Skin epidermis (tissue), 12 donors: ENCODE measurements around the gene ZDHHC22.

ENCODE experiments used
- H3K27ac ChIP-seq, 21 experiments: fragments of 200-600 bp; sonication (generic) in 11 of 21; one replicate each; pipeline ENCODE4 v1.5.0; 2020; ENCODE audit warnings: mild to moderate bottlenecking in 3 of 21, inconsistent platforms in 2 of 21, moderate library complexity in 2 of 21
- H3K4me3 ChIP-seq, 7 experiments: fragments of 200-600 bp; sonication (generic) in 2 of 7; one replicate each; pipeline ENCODE4 v1.5.0; 2020; ENCODE audit warnings: inconsistent platforms in 2 of 7, mild to moderate bottlenecking in 2 of 7, moderate library complexity in 1 of 7

Gene ZDHHC22

DNA sequence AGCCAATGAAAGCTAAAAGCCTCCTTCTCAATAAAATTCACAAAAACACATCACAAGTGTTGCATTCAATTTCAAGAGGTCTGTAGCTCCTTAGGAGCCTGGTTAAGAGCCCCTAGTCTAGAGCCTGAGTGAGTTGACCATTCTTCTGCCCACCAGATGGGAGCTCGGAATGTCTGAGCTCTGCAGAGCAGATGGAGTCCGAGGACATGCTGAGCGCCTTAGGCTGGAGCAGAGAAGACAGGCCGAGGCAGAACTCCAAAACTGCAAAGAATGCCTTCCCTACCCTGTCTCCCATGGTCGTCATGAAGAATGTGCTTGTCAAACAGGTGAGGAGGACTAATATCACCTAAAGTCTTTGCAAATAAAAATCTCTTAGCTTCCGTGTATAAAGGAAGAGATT lies 31.9 kb downstream of the ZDHHC22 start:
- peak overlapping the region in 5 of 21 experiments; percentile 1 to 40 (median 26) for H3K27ac ChIP-seq

DNA sequence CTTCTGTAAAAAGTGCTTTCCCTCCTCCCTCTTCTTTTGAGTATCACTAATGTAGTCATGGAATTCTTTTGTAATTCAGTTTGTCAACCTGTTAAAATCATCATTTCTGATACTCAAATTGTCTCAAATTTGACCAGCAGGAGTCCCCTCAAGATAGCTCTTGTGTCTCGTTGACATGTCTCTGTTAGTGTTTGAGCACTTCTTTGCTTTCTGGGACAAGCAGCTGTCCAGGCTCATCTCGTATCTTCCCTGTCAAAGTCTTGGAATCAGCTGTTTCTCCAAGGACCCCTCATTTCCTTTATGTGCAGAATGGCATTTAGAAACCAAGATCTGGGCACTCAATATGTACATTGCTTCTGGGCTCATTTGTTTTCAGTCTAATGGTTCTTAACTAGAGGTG lies 32.8 kb downstream of the ZDHHC22 start:
- no peak overlapping the region for H3K4me3 ChIP-seq
- no peak overlapping the region for H3K27ac ChIP-seq

More for the DNA sequence above, 31.9 kb downstream of the ZDHHC22 start:
- no peak overlapping the region for H3K4me3 ChIP-seq

DNA sequence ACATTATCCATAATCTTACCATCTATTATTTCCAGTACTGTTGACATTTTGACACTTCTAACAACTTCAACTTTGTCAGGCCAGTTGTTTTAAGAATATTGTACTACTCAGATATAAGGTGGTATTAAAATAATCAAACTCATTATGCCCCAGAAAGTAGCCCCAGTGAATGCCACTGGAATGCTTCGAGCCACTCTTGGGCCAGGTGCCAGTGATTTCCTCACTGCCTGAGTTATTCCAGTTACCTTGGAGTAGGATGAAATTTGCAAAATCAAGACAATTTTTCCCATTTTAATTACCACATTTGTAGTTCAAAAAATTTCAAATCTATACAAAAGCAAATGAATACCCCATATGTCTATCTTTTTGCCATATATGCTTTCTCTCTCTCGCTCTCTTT lies 34.4 kb downstream of the ZDHHC22 start:
- peak overlapping the region in 1 of 21 experiments; percentile 10 for H3K27ac ChIP-seq
- H3K4me3 ChIP-seq: no peak overlapping the region

DNA sequence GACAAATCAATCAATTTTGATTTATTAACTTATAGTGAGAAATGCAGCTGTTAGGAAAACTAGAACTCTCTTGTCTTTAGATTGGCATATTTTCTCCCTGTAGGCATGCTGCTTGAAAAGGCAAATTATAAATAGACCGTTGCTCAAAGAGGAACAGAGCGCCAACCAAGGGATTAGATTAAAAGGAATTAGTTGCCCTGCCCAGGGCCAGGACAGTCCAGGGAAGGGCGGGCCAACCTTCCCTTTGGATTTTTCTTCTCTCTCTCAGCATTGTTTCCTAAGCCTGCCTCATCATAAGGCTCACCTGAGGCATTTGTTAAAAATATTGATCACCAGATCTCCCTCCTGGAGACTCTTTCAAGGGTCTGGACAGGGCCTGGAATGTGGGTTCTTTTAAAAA lies 34.9 kb downstream of the ZDHHC22 start:
- no peak overlapping the region for H3K4me3 ChIP-seq
- H3K27ac ChIP-seq: peak overlapping the region in 1 of 21 experiments; percentile 10

GRCh38 chr14:77105145-77105939 lies 36.2 kb downstream of the ZDHHC22 start:
- Histone ChIP-seq H3K27ac (peak overlapping the region in 3 of 21 experiments; percentile 15 to 30 (median 17)), H3K4me3 (no peak overlapping the region)

DNA sequence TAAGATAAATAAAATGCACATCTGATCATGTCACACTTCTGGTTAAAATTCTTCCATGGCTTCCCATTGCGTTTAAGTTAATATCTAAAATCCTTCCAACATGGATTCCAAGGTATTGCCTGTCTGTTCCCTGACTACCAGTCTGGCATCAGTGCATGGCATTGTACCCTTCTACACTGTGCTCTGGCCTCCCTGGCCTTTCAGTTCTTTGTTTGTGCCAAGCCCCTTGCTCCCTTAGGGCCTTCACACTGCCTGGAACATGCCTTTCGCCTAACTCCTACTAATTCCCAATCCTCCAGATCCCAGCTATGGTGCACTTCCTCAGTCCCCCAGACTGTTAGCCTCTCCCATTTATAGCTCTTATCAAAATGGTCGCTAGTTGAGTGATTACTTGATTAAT lies 37.2 kb downstream of the ZDHHC22 start:
- Histone ChIP-seq H3K4me3 (no peak overlapping the region), H3K27ac (peak overlapping the region in 1 of 21 experiments; percentile 35)

- Histone ChIP-seq H3K4me3 (no peak overlapping the region), H3K27ac (peak overlapping the region in 1 of 21 experiments; percentile 8)
Observed at GRCh38 chr14:77103951-77104350, 37.6 kb downstream of the ZDHHC22 start.

GRCh38 chr14:77103475-77103874 lies 38.1 kb downstream of the ZDHHC22 start:
- Histone ChIP-seq H3K27ac (peak overlapping the region in 1 of 21 experiments; percentile 8), H3K4me3 (no peak overlapping the region)

- no peak overlapping the region for H3K4me3 ChIP-seq
- H3K27ac ChIP-seq: no peak overlapping the region
Observed at GRCh38 chr14:77102154-77102553, 39.4 kb downstream of the ZDHHC22 start.

DNA sequence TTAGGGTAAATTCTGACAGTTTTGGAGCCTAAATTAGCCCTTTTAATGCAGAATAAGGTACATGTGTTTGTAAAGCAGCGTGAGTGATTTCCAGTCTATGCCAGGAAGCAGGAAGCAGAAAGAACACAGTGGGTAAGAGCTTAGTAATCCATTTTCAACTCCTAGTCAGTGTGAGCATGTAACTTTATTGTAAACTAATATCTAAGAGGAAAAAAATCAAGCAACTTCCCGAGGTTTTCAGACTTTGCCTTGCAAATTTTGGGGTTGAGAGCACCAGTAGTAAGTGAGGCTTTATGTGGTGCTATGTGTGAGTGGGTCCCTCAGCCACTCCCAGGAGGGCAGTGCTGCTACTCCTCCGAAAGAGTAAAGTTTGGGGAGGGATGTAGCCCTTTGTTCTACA lies 40.6 kb downstream of the ZDHHC22 start:
- Histone ChIP-seq H3K4me3 (no peak overlapping the region), H3K27ac (peak overlapping the region in 5 of 21 experiments; percentile 12 to 50 (median 35))

GRCh38 chr14:77099425-77100167 lies 42.0 kb downstream of the ZDHHC22 start:
- Histone ChIP-seq H3K4me3 (peak overlapping the region in 5 of 7 experiments; percentile 75 to 95 (median 82)), H3K27ac (peak overlapping the region in 14 of 21 experiments; percentile 6 to 98 (median 95))

- Histone ChIP-seq H3K27ac (peak overlapping the region; percentile 90 to 98 (median 95)), H3K4me3 (peak overlapping the region; percentile 72 to 95 (median 82))
Observed at GRCh38 chr14:77098529-77099353, 42.9 kb downstream of the ZDHHC22 start.

- Histone ChIP-seq H3K4me3 (peak within 1 kb of the TSS; percentile 72 to 95 (median 82)), H3K27ac (peak within 1 kb of the TSS; percentile 90 to 98 (median 96))
Observed at GRCh38 chr14:77097700-77098528, 43.7 kb downstream of the ZDHHC22 start, which contains the start of gene CIPC. Gene CIPC (plus strand): TSS chr14:77098258. CDS start chr14:77105709, 7,451 bp downstream.

GRCh38 chr14:77097006-77097699 lies 44.4 kb downstream of the ZDHHC22 start:
- peak overlapping the region; percentile 61 to 98 (median 95) for H3K27ac ChIP-seq
- H3K4me3 ChIP-seq: peak overlapping the region; percentile 55 to 95 (median 82)

DNA sequence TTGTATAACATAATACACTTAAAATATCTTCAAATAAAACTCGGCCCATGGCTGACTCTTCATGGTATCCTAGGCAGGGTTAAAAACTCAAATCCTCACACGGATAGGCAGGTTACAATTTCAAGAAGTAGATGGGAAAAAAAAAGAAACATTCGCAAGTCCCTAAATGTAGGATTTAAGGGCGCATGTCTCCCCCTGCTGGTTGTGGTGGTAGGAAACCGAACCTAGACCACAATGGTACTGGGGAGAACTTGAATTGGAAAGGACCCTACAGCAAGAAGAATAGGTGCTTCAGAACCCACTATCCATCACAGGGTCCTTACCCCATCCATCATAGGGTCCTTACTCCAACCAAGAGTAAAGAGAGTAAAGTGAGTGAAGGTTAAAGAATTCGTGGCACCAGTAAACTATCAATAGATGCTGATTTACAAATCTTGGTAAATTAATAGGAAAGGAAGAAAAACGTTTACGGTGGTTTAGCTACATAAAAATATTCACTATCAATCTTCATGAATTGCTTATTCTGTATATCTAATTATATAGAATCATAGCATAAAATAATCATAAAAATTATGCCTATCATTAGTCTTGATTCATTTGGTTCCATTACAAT lies 46.8 kb downstream of the ZDHHC22 start:
- Histone ChIP-seq H3K27ac (no peak overlapping the region), H3K4me3 (no peak overlapping the region)

DNA sequence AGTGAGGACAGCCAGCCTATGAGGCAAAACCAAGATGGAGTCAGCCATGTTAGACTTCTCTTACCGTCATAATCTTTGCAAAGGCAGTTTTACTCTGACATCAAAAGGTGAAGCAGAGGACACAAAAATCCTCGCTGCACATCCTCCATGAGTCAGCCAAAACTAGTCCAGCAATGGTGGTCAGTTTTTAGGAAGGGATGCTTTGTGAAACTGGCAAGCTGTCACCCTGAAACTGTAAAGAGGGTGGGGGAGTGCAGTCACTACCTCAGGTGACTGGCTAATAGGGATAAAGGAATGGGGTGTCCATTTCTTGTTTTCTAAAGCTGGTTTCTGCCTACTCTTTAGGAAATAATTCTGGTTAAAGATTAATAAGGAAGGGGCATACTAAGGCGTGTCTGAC lies 48.9 kb downstream of the ZDHHC22 start:
- Histone ChIP-seq H3K4me3 (no peak overlapping the region), H3K27ac (no peak overlapping the region)

- H3K4me3 ChIP-seq: no peak overlapping the region
- no peak overlapping the region for H3K27ac ChIP-seq
Observed at GRCh38 chr14:77091518-77091917, 50.1 kb downstream of the ZDHHC22 start.

GRCh38 chr14:77088645-77089044 lies 52.9 kb downstream of the ZDHHC22 start:
- H3K27ac ChIP-seq: peak overlapping the region in 19 of 21 experiments; percentile 3 to 83 (median 68)
- H3K4me3 ChIP-seq: no peak overlapping the region
